ENCODE data around the gene HBA2. TPM values are rescaled to one million over a fixed set of nuclear protein-coding genes. Genes with fewer than 3 reads are reported as not detected.

Gene HBA2
- total RNA-seq, 6 experiments from 2014 or later, result 17.8 to 522 (median 55.9) TPM

DNA sequence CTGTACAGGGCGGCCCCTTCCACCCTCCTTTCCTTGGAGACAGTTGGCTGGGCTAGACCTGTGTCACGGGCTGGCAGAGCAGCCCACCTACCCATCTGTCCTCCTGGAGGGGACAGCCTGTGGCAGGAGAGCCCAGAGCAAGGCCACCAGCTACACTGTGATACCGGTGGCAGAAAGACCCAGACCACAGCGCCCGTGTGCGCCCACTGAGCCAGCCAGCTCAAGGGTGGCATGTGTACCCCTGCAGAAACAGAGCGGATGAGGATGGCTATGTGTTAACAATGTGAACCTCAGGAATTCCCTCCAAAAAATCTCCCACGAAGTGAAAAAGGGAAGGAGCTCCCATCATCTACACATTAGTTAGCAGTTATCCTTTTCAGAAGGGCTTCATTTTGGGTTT lies 14.7 kb downstream of the HBA2 start:
- H3K4me1 ChIP-seq, result no peaks in the 10 kb centered on the region
- H3K36me3 ChIP-seq, result peaks cover 4 to 40% (median 22%) of the 10 kb centered on the region in 4 donors
- no peak for TF ChIP-seq POLR2A (IDR thresholded peaks at IDR 0.05)
- TF ChIP-seq, protein P1, sequence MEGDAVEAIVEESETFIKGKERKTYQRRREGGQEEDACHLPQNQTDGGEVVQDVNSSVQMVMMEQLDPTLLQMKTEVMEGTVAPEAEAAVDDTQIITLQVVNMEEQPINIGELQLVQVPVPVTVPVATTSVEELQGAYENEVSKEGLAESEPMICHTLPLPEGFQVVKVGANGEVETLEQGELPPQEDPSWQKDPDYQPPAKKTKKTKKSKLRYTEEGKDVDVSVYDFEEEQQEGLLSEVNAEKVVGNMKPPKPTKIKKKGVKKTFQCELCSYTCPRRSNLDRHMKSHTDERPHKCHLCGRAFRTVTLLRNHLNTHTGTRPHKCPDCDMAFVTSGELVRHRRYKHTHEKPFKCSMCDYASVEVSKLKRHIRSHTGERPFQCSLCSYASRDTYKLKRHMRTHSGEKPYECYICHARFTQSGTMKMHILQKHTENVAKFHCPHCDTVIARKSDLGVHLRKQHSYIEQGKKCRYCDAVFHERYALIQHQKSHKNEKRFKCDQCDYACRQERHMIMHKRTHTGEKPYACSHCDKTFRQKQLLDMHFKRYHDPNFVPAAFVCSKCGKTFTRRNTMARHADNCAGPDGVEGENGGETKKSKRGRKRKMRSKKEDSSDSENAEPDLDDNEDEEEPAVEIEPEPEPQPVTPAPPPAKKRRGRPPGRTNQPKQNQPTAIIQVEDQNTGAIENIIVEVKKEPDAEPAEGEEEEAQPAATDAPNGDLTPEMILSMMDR (IDR thresholded peaks at IDR 0.05), result no peak
- intact Hi-C loops (cut with DNase I), result no loop called here
- WGBS (ENCODE audit: insufficient coverage, low coverage, low lambda C conversion rate, missing lambda C conversion rate), result 100% methylated on average over 5 of the region's 8 CpGs
- no peaks in the 10 kb centered on the region for H3K9me3 ChIP-seq
- no peaks in the 10 kb centered on the region for H3K27me3 ChIP-seq
- H3K4me3 ChIP-seq, result no peak overlapping the region
- DNase-seq, result no peak
- no peak overlapping the region for H3K27ac ChIP-seq
- ATAC-seq, result peak in 1 of 4 donors; percentile 17

DNA sequence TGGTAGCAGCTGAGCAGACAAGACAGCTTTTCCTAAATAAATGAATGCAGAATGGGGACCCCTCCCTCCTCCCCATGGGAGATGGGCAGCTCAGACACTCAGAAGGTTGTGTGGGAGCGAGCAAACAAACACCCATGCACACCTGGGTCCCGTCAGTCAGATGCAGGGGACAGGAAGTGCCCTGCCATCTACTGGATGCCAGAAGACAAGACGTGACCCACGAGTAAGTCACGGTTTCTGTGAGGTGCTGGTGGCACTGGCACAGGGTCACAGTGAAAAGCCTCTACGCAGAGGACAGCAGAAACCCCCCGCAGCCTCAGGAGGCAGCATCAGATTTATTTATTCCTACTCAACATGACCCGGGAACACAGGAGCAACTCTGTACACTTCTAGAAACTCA lies 16.0 kb downstream of the HBA2 start:
- Histone ChIP-seq H3K27me3 (no peaks in the 10 kb centered on the region), H3K27ac (no peak overlapping the region), H3K9me3 (no peaks in the 10 kb centered on the region), H3K4me1 (no peaks in the 10 kb centered on the region), H3K36me3 (peaks cover 4 to 52% (median 28%) of the 10 kb centered on the region in 4 donors), H3K4me3 (no peak overlapping the region)
- DNase-seq (no peak), ATAC-seq (peak in 2 of 4 donors; percentile 30 to 34)
- TF ChIP-seq, protein P1 (IDR thresholded peaks at IDR 0.05), result peak in 1 of 4 donors; percentile 8
- TF ChIP-seq POLR2A (IDR thresholded peaks at IDR 0.05), result no peak
- intact Hi-C loops (cut with DNase I), result no loop called here
- WGBS (ENCODE audit: insufficient coverage, low coverage, low lambda C conversion rate, missing lambda C conversion rate), result 71% methylated on average over 3 of the region's 8 CpGs

DNA sequence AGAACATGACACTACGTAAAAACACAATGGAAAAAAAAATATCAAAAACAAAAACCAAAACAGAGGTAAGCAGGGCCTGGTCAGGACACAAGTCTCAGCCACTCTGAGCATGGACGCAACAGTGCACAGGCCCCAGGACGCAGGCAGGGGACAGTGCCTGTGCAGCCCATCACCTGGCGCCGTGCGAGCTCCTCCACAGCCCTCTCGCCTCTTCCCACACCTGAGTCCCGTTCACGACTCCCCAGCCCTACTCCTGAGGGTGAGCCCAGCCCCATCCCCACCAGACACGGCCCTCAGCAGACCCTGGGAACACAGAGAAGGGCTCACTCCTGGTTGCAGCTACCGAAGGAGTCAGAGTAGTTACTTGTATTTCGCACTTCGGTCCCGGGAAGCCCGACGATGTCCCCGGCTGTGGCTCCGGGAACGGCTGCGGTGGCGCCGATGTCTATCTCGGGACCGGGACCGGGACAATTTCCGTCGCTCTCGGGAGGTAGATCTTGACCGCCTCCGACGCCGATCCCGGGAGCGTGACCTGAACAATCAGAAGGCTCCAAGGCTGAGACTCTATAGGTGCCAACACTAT lies 17.0 kb downstream of the HBA2 start:
- DNase-seq (no peak), ATAC-seq (peak in 2 of 4 donors; percentile 20)
- peaks cover 4 to 61% (median 33%) of the 10 kb centered on the region in 4 donors for H3K36me3 ChIP-seq
- H3K27ac ChIP-seq, result no peak overlapping the region
- TF ChIP-seq, protein P1 (IDR thresholded peaks at IDR 0.05), result no peak
- no peak for TF ChIP-seq POLR2A (IDR thresholded peaks at IDR 0.05)
- H3K9me3 ChIP-seq, result no peaks in the 10 kb centered on the region
- whole genome bisulfite sequencing (ENCODE audit: insufficient coverage, low coverage, low lambda C conversion rate, missing lambda C conversion rate), result 96% methylated on average over 17 of the region's 34 CpGs
- intact Hi-C loops (cut with DNase I), result no loop called here
- H3K4me1 ChIP-seq, result no peaks in the 10 kb centered on the region
- H3K4me3 ChIP-seq, result no peak overlapping the region
- no peaks in the 10 kb centered on the region for H3K27me3 ChIP-seq

DNA sequence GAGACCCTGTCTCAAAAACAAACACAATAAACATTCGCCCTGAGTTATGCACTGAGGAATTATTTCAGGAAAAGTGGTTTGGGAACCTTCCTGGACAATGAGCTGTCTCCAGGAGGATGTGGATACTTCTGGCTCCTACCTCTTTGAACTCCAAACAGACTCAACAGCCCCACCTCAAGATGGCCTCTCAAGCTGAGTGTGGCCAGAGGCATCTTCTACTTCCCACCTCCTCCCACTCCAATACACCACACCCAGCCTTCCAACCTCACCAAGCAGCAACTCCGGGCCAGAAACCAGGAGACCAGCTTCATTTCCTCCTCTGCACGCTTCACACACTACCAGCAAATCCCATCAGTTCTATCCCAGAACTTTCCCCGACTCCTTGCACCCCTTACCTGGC lies 19.2 kb downstream of the HBA2 start:
- Histone ChIP-seq H3K27me3 (no peaks in the 10 kb centered on the region), H3K27ac (no peak overlapping the region), H3K9me3 (no peaks in the 10 kb centered on the region), H3K36me3 (peaks cover 4 to 81% (median 33%) of the 10 kb centered on the region in 4 donors), H3K4me1 (no peaks in the 10 kb centered on the region), H3K4me3 (no peak overlapping the region)
- intact Hi-C loops (cut with DNase I), result no loop called here
- TF ChIP-seq, protein P1 (IDR thresholded peaks at IDR 0.05), result no peak
- no peak for TF ChIP-seq POLR2A (IDR thresholded peaks at IDR 0.05)
- WGBS (ENCODE audit: insufficient coverage, low coverage, low lambda C conversion rate, missing lambda C conversion rate), result 100% methylated on average over 3 of the region's 4 CpGs
- ATAC-seq (no peak), DNase-seq (no peak)
